HepG2 (cell line): ENCODE results near the gene CAPZA1. TPM values are rescaled to one million over a fixed set of nuclear protein-coding genes. Genes with fewer than 3 reads are reported as not detected.

Source experiments
- BHLHE40 ChIP-seq: IDR thresholded peaks from 2 replicates; pipeline ENCODE4 v1.6.1; 2011; ENCODE audit warnings: low read length, improper control_type of control experiment
- CHCHD3 ChIP-seq: sonication (generic); formaldehyde crosslinking; IDR thresholded peaks from 2 replicates; pipeline ENCODE4 v1.8.0; 2022; ENCODE audit warnings: mild to moderate bottlenecking, missing genetic modification reagents, moderate library complexity
- EEA1 ChIP-seq: sonication (generic); formaldehyde crosslinking; IDR thresholded peaks from 2 replicates; pipeline ENCODE4 v1.5.1; 2020; ENCODE audit warnings: mild to moderate bottlenecking, missing genetic modification reagents, borderline replicate concordance
- EED ChIP-seq: sonication (generic); formaldehyde crosslinking; IDR thresholded peaks from 2 replicates; pipeline ENCODE4 v1.5.0; 2020; ENCODE audit warnings: mild to moderate bottlenecking, missing genetic modification reagents
- FOXA3 ChIP-seq: IDR thresholded peaks from 2 replicates; pipeline ENCODE4 v1.6.1; 2016; ENCODE audit warnings: missing genetic modification reagents, missing compliant biosample characterization
- HCFC1 ChIP-seq: fragments of 150-350 bp; IDR thresholded peaks from 2 replicates; pipeline ENCODE4 v1.6.1; 2014; ENCODE audit warnings: low read depth, low read length
- HMG20B ChIP-seq: conservative IDR thresholded peaks from 2 replicates; pipeline ENCODE4 v1.6.1; 2016; ENCODE audit warnings: missing genetic modification reagents, missing compliant biosample characterization
- KDM2A ChIP-seq: sonication (generic); formaldehyde crosslinking; IDR thresholded peaks from 2 replicates; pipeline ENCODE4 v1.4.0; 2020; ENCODE audit warnings: low read depth, missing genetic modification reagents, borderline replicate concordance
- KLF13 ChIP-seq: sonication (generic); formaldehyde crosslinking; IDR thresholded peaks from 2 replicates; pipeline ENCODE4 v1.4.0; 2020; ENCODE audit warnings: mild to moderate bottlenecking, missing genetic modification reagents
- MEIS1 ChIP-seq: sonication (generic); formaldehyde crosslinking; IDR thresholded peaks from 2 replicates; pipeline ENCODE4 v1.9.0; 2021; ENCODE audit warnings: mild to moderate bottlenecking, missing genetic modification reagents, moderate library complexity, borderline replicate concordance
- MTA1 ChIP-seq: sonication (generic); formaldehyde crosslinking; IDR thresholded peaks from 2 replicates; pipeline ENCODE4 v1.4.0; 2020; ENCODE audit warnings: missing genetic modification reagents, mild to moderate bottlenecking, borderline replicate concordance
- PHF20 ChIP-seq: sonication (generic); formaldehyde crosslinking; IDR thresholded peaks from 2 replicates; pipeline ENCODE4 v1.5.0; 2020; ENCODE audit warnings: mild to moderate bottlenecking, missing genetic modification reagents
- SRSF9 ChIP-seq: fragments of 200-400 bp; formaldehyde crosslinking; IDR thresholded peaks from 2 replicates; pipeline ENCODE4 v1.6.1; 2018; ENCODE audit warnings: borderline replicate concordance, mild to moderate bottlenecking, low read depth, low read length; ENCODE audit not compliant: insufficient read depth, poor library complexity, severe bottlenecking
- TEAD3 ChIP-seq: optimal IDR thresholded peaks from 2 replicates; pipeline ENCODE3; 2016; ENCODE audit warnings: borderline replicate concordance
- ZC3H4 ChIP-seq: sonication (generic); formaldehyde crosslinking; IDR thresholded peaks from 2 replicates; pipeline ENCODE4 v1.4.0; 2020; ENCODE audit warnings: missing genetic modification reagents, borderline replicate concordance
- ZNF530 ChIP-seq: sonication (generic); formaldehyde crosslinking; IDR thresholded peaks from 2 replicates; pipeline ENCODE4 v1.5.0; 2020; ENCODE audit warnings: low read depth, mild to moderate bottlenecking, missing genetic modification reagents
- ZSCAN9 ChIP-seq: IDR thresholded peaks from 2 replicates; pipeline ENCODE4 v1.6.1; 2016; ENCODE audit warnings: borderline replicate concordance
- polyA plus RNA-seq, 8 experiments: library from polyadenylated mRNA; depleted of rRNA in 3 of 8; stranded (reverse) in 7 of 8; unstranded in 1 of 8; fragments of >200 nt; fragmentation: Illumina TruSeq in 4 of 8; extraction: Trizol in 4 of 8; gene quantifications; 2 replicates each; pipeline versions ENCODE4 v1.2.1 to v1.2.3, GENCODE V29; 2011 to 2016; ENCODE audit warnings: low read depth in 4 of 8, missing spikeins in 1 of 8, mixed read lengths in 1 of 8; ENCODE audit not compliant: insufficient read depth in 1 of 8
- total RNA-seq, 5 experiments: library from RNA; depleted of rRNA; stranded (reverse); fragments of >200 nt; fragmentation: Illumina TruSeq; extraction: Trizol; gene quantifications; 2 replicates each; pipeline ENCODE4 v1.2.3, GENCODE V29; 2016; ENCODE audit warnings: low read depth in 1 of 5
- TF ChIP-seq, protein P1 (sequence below), 2 experiments: sonication (generic) in 1 of 2; formaldehyde crosslinking in 1 of 2; IDR thresholded peaks; 2 replicates each; pipeline versions ENCODE4 v1.4.0 to v1.6.1; 2018 to 2020; ENCODE audit warnings: missing genetic modification reagents in 2 of 2, borderline replicate concordance in 1 of 2, low read depth in 1 of 2, mild to moderate bottlenecking in 1 of 2, missing biosample characterization in 1 of 2
- TF ChIP-seq, protein P2 (sequence below): sonication (generic); formaldehyde crosslinking; IDR thresholded peaks from 2 replicates; pipeline ENCODE4 v1.5.1; 2020; ENCODE audit warnings: missing genetic modification reagents, mild to moderate bottlenecking, borderline replicate concordance
- TF ChIP-seq, protein P3 (sequence below): sonication (generic); formaldehyde crosslinking; IDR thresholded peaks from 2 replicates; pipeline ENCODE4 v1.8.0; 2022; ENCODE audit warnings: mild to moderate bottlenecking, missing genetic modification reagents, borderline replicate concordance
- TF ChIP-seq, protein P4 (sequence below): IDR thresholded peaks from 2 replicates; pipeline ENCODE4 v1.6.1; 2012; ENCODE audit warnings: inconsistent platforms
- TF ChIP-seq, protein P5 (sequence below): sonication (generic); formaldehyde crosslinking; IDR thresholded peaks from 2 replicates; pipeline ENCODE4 v1.8.0; 2022; ENCODE audit warnings: mild to moderate bottlenecking, missing genetic modification reagents

The CAPZA1 gene
- total and polyA plus RNA-seq, 2 of the 13 experiments (the other 11 are each of a cell fraction or from before 2014, with no cell fraction given): 67.0 to 117 TPM

DNA sequence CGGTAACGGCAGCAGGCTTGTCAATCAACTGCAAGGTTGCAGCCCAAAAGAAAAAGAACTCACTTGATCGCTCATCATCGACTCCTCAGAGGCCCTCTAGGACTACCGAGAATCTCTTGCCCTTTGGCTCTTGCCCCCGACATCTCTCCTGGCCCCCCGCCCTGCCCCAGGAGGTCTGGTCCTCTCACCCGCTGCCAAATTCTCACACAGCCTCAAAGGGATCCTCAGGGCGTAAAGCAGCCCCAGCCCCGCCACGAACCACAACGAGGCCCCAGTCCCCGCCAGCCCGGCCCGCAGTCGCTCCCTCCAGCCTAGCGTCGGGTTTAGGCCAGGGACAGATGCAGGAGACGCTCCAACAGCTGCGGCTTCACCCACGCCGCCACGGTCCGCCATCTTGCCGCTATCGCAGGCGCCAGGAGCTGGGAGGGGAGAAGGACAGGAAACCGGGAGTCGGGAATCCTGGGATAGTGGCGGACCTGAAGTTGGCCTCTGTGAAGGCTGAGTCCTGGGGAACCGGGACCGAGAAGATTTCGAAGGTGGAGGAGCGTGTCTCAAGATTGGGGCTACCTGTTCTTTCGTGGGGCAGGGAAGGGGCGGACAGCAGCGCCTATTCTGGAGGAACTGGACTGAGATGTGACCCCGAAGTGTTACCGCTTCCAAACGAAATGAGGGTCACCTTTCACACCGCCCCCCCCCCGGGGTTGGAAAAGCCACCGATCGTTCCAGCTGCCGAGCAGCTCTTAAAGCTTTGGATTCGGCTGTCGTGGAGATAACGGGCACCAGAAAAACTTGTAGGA is 713 bp upstream of the CAPZA1 start, which contains the start of gene ST7L (continued):
- TF ChIP-seq, protein P1, sequence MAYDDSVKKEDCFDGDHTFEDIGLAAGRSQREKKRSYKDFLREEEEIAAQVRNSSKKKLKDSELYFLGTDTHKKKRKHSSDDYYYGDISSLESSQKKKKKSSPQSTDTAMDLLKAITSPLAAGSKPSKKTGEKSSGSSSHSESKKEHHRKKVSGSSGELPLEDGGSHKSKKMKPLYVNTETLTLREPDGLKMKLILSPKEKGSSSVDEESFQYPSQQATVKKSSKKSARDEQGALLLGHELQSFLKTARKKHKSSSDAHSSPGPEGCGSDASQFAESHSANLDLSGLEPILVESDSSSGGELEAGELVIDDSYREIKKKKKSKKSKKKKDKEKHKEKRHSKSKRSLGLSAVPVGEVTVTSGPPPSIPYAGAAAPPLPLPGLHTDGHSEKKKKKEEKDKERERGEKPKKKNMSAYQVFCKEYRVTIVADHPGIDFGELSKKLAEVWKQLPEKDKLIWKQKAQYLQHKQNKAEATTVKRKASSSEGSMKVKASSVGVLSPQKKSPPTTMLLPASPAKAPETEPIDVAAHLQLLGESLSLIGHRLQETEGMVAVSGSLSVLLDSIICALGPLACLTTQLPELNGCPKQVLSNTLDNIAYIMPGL (CRISPR knock-in tag; IDR thresholded peaks at IDR 0.05; ENCODE audit: borderline replicate concordance in 1 of 2, low read depth in 1 of 2): peak; percentile 53 to 76; a peak in 3 of 4 replicates
- peak; percentile 36; the same call in 1 of the 2 replicates for TF ChIP-seq KDM2A (CRISPR knock-in tag)
- TF ChIP-seq HMG20B (CRISPR knock-in tag): no peak
- TF ChIP-seq ZC3H4: no peak; the same call in 1 of the 2 replicates
- peak; percentile 59 for TF ChIP-seq PHF20 (CRISPR knock-in tag)
- 0 out of 2 replicates have a peak, but pooled peaks have one; percentile 28 for TF ChIP-seq MTA1 (CRISPR knock-in tag)
- 0 out of 2 replicates have a peak, but pooled peaks have one; percentile 12 for TF ChIP-seq FOXA3
- TF ChIP-seq, protein P2, sequence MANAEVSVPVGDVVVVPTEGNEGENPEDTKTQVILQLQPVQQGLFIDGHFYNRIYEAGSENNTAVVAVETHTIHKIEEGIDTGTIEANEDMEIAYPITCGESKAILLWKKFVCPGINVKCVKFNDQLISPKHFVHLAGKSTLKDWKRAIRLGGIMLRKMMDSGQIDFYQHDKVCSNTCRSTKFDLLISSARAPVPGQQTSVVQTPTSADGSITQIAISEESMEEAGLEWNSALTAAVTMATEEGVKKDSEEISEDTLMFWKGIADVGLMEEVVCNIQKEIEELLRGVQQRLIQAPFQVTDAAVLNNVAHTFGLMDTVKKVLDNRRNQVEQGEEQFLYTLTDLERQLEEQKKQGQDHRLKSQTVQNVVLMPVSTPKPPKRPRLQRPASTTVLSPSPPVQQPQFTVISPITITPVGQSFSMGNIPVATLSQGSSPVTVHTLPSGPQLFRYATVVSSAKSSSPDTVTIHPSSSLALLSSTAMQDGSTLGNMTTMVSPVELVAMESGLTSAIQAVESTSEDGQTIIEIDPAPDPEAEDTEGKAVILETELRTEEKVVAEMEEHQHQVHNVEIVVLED (CRISPR knock-in tag): no peak
- TF ChIP-seq TEAD3 (CRISPR knock-in tag): peak; percentile 62
- TF ChIP-seq EEA1: no peak
- no peak for TF ChIP-seq EED (CRISPR knock-in tag)
- TF ChIP-seq, protein P3, sequence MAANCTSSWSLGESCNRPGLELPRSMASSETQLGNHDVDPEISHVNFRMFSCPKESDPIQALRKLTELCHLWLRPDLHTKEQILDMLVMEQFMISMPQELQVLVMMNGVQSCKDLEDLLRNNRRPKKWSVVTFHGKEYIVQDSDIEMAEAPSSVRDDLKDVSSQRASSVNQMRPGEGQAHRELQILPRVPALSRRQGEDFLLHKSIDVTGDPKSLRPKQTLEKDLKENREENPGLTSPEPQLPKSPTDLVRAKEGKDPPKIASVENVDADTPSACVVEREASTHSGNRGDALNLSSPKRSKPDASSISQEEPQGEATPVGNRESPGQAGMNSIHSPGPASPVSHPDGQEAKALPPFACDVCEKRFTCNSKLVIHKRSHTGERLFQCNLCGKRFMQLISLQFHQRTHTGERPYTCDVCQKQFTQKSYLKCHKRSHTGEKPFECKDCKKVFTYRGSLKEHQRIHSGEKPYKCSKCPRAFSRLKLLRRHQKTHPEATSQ (CRISPR knock-in tag): 0 out of 2 replicates have a peak, but pooled peaks have one; percentile 21
- TF ChIP-seq ZNF530: peak; percentile 88; the same call in 1 of the 2 replicates
- TF ChIP-seq, protein P4, sequence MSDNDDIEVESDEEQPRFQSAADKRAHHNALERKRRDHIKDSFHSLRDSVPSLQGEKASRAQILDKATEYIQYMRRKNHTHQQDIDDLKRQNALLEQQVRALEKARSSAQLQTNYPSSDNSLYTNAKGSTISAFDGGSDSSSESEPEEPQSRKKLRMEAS: peak; percentile 51; the same call in 1 of the 2 replicates
- no peak for TF ChIP-seq BHLHE40
- TF ChIP-seq KLF13: no peak
- 0 out of 2 replicates have a peak, but pooled peaks have one; percentile 18 for TF ChIP-seq CHCHD3
- TF ChIP-seq SRSF9: no peak
- no peak for TF ChIP-seq HCFC1
- TF ChIP-seq MEIS1: 0 out of 2 replicates have a peak, but pooled peaks have one; percentile 1
- TF ChIP-seq ZSCAN9: 0 out of 2 replicates have a peak, but pooled peaks have one; percentile 4
- TF ChIP-seq, protein P5, sequence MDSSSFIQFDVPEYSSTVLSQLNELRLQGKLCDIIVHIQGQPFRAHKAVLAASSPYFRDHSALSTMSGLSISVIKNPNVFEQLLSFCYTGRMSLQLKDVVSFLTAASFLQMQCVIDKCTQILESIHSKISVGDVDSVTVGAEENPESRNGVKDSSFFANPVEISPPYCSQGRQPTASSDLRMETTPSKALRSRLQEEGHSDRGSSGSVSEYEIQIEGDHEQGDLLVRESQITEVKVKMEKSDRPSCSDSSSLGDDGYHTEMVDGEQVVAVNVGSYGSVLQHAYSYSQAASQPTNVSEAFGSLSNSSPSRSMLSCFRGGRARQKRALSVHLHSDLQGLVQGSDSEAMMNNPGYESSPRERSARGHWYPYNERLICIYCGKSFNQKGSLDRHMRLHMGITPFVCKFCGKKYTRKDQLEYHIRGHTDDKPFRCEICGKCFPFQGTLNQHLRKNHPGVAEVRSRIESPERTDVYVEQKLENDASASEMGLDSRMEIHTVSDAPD (CRISPR knock-in tag): no peak
